Neural progenitor cell (in vitro differentiated cells): ENCODE measurements around the gene PTCH1.

ENCODE experiments used
- EZH2 ChIP-seq: fragments of 200-600 bp; sonication (generic); IDR thresholded peaks from 2 replicates; pipeline ENCODE4 v1.6.1; 2017; ENCODE audit warnings: antibody characterized with exemption, mild to moderate bottlenecking, moderate library complexity
- EZH2phosphoT487 ChIP-seq: fragments of 200-600 bp; sonication (generic); IDR thresholded peaks from 2 replicates; pipeline ENCODE4 v1.6.1; 2017; ENCODE audit warnings: antibody characterized with exemption
- TF ChIP-seq, protein P1 (sequence below): fragments of 200-600 bp; sonication (generic); IDR thresholded peaks from 2 replicates; pipeline ENCODE4 v1.5.1; 2017; ENCODE audit warnings: antibody characterized with exemption, mild to moderate bottlenecking

DNA sequence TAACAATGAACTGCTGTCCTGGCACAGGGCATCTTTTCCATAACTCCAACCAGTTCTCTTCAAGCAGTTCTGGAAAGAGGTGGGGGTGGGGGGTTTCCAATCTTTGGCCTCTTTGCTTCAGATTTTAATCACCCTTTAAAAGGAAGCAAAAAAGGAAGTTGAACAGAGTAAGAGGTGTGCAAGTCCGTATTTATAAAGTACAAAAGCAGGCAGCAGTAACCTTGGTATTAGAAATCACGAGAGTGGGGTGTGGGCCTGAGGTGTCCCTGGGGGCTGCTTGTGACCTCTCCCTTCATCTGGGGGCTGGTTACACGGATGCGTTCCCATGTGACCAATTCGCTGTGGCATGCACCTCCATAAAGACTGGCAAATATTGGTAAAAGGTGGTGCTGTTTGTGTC is 70.5 kb downstream of the PTCH1 start:
- TF ChIP-seq EZH2phosphoT487 = no peak
- TF ChIP-seq, protein P1, sequence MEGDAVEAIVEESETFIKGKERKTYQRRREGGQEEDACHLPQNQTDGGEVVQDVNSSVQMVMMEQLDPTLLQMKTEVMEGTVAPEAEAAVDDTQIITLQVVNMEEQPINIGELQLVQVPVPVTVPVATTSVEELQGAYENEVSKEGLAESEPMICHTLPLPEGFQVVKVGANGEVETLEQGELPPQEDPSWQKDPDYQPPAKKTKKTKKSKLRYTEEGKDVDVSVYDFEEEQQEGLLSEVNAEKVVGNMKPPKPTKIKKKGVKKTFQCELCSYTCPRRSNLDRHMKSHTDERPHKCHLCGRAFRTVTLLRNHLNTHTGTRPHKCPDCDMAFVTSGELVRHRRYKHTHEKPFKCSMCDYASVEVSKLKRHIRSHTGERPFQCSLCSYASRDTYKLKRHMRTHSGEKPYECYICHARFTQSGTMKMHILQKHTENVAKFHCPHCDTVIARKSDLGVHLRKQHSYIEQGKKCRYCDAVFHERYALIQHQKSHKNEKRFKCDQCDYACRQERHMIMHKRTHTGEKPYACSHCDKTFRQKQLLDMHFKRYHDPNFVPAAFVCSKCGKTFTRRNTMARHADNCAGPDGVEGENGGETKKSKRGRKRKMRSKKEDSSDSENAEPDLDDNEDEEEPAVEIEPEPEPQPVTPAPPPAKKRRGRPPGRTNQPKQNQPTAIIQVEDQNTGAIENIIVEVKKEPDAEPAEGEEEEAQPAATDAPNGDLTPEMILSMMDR = no peak
- TF ChIP-seq EZH2 = no peak
